Erythroblast (primary cell): ENCODE results near the gene GJB2.

Source experiments
- GATA1 ChIP-seq: IDR thresholded peaks from 2 replicates; pipeline ENCODE4 v1.6.1; 2011; ENCODE audit warnings: low read depth, mild to moderate bottlenecking, control low read depth, low read length, moderate library complexity
- POLR2A ChIP-seq: IDR thresholded peaks from 2 replicates; pipeline ENCODE4 v1.6.1; 2011; ENCODE audit warnings: mild to moderate bottlenecking, low read length

- TF ChIP-seq POLR2A (no peak), GATA1 (no peak)
These were observed 42.2 kb downstream of the GJB2 start for GRCh38 chr13:20150561-20150960.
